Measurements from ENCODE around the gene TMEM101. TPM values are rescaled to one million over a fixed set of nuclear protein-coding genes. Genes with fewer than 3 reads are reported as not detected.
"Not testable (repeated sequence)": the region's sequence is repeated elsewhere in the genome, so short reads cannot be mapped to it uniquely, and the experiment has no call there.

Gene TMEM101
- total RNA-seq, 2 donors from 2014 or later: 16.1 to 17.5 TPM

GRCh38 chr17:44030482-44030881 is 15.7 kb upstream of the TMEM101 start:
- intact Hi-C loops (cut with DNase I): no loop called here
- ATAC-seq (no peak), DNase-seq (no peak)

- ATAC-seq: no peak
- no peak for DNase-seq
- intact Hi-C loops (cut with DNase I): no loop called here
Measured at GRCh38 chr17:44029736-44030135, 15.0 kb upstream of the TMEM101 start.

GRCh38 chr17:44024853-44025252 is 10.1 kb upstream of the TMEM101 start:
- ATAC-seq: no peak
- DNase-seq: no peak
- intact Hi-C loops (cut with DNase I): no loop called here

- DNase-seq (no peak), ATAC-seq (no peak)
- intact Hi-C loops (cut with DNase I): no loop called here
Measured at GRCh38 chr17:44024271-44024663, 9.5 kb upstream of the TMEM101 start.

DNA sequence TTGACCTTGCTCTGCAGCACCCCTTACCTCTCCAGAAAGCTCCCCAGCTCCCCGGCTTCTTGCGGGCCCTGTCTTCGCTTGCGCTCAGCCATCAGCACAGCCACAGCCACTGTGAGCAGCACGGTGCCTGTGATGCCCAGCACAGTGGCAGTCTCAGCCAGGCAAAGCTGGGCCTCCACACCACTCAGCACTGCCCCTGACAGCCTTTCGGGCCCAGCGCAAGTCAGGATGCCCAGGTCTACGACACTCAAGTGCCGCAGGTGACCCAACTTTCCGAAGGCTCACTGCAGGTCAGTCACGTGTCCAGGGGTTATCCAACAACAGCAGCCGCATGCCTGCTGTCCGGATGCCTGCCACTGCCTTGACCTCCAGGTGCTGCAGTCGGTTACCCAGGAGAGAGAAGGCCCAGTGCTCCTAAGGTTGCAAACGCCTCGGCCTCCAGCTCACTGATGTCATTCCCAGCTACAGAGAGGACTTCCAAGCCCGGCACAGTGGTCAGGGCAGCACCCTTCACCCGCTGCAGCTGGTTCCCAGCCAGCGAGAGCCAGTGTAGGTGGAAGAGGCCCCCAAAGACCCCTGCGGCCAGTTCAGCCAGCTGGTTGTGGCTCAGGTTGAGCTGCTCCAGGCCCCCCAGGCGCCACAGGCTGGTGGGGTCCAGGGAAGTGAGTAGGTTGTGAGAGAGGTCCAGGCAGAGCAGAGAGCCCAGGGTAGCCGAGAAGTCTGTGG is 8.9 kb upstream of the TMEM101 start:
- no peak for ATAC-seq
- intact Hi-C loops (cut with DNase I): no loop called here
- DNase-seq: no peak

DNA sequence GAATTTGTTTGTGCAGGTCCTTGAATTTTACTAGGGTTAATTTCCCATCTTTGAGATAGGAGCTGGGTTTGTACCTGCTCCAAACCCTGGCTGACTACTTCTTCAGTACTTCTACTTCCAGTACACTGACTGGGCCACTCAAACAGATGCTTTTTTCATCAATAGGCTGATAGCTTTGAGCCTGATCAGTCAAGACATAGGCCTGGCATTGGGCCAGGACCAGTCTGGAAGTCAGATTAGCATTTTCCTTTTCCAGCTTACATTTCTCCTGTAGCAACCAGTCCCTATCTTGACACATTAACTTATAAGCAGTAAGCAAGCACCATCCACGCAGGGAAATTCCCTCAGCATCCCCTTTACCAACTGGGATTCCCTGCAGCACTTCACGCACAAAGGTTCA is 7.5 kb upstream of the TMEM101 start:
- no peak for ATAC-seq
- no peak for DNase-seq
- intact Hi-C loops (cut with DNase I): no loop called here

DNA sequence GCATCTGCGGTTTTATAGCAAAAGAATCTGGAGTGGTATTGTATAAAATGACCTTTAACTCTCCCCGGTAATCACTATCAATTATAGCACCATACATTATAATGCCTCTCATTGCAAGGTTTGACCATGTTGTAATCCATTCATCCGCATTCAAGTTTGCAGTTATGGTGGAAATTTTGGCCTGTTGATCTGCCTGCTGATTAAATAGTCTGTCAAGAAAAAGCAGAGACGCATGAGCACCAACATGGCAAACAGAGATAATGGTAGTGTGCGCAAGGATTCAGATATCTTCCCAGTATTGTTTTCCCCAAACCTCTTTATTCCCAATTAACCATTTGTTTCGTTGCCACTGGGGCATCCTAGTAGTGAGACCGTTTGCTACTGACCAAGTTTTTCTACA is 6.5 kb upstream of the TMEM101 start:
- ATAC-seq; intact Hi-C loops (cut with DNase I); DNase-seq: not testable (repeated sequence)

DNA sequence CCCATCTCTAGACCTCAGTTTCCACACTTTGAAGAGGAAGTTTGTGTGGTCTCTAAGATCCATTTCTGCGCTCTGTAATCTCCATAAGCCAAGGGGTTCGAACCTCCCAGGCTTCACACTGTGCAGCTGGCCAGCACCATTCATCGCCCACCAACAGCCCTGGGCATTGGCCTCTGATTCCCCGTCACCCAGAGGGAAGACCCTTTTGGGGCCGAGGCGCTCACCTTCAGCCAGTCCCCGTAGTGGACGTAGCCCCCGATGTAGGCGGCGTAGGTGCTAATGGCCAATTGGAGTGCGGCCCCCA is 678 bp downstream of the TMEM101 start:
- intact Hi-C loops (cut with DNase I): loop anchor here in 1 of 2 donors (5.0 kb wide), 1 partner anchor 103 kb away; no protein-coding TSS in a partner anchor
- peak; percentile 6 to 28 for ATAC-seq
- no peak for DNase-seq

GRCh38 chr17:44012874-44013273 is 1.9 kb downstream of the TMEM101 start:
- no peak for DNase-seq
- intact Hi-C loops (cut with DNase I): loop anchor here in 1 of 2 donors (5.0 kb wide), 1 partner anchor 104 kb away; no protein-coding TSS in a partner anchor
- ATAC-seq: no peak

GRCh38 chr17:44012391-44012790 is 2.4 kb downstream of the TMEM101 start:
- ATAC-seq: no peak
- intact Hi-C loops (cut with DNase I): loop anchor here in 1 of 2 donors (5.0 kb wide), 1 partner anchor 105 kb away; no protein-coding TSS in a partner anchor

GRCh38 chr17:44011876-44012275 is 2.9 kb downstream of the TMEM101 start:
- intact Hi-C loops (cut with DNase I): loop anchor here in 1 of 2 donors (5.0 kb wide), 1 partner anchor 105 kb away; no protein-coding TSS in a partner anchor
- ATAC-seq: no peak
- DNase-seq: no peak

More at GRCh38 chr17:44012391-44012790, 2.4 kb downstream of the TMEM101 start:
- no peak for DNase-seq

DNA sequence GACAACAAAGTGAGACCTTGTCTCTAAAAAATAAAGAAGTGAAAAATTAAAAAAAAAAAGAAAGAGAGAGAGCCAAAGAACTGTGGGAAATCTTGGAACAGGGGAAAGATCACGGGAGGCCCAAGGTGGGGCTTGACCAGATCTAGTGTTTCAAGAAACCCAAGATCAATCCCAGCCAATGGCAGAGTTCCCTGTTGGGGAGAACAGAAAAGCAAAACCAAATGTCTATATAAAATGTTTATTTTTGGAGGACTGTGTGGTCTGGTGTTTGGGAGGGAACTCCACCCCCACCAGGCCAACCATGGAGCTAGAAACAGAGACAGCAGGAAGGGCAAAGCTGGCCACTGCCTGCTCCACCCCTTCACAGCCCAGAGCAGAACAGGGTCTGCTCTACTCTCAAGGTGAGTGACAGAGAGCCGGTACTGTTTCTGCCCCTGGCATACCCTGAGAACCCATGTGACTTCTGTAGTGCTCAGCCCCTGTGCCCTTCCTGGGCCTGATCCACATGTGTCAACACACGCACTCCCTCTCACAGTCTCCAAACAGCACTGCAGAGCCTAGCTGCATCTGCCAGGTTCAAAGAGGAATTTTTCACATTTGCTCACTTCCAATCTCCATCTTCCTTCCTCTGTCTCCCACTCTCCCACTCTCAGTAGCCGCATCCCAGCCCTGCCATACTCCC is 3.7 kb downstream of the TMEM101 start:
- intact Hi-C loops (cut with DNase I): loop anchor here in 1 of 2 donors (5.0 kb wide), 1 partner anchor 106 kb away; no protein-coding TSS in a partner anchor
- DNase-seq (no peak), ATAC-seq (no peak)

GRCh38 chr17:44008205-44008909 is 6.4 kb downstream of the TMEM101 start:
- no peak for ATAC-seq
- intact Hi-C loops (cut with DNase I): loop anchor here in 1 of 2 donors (5.0 kb wide), 1 partner anchor 34 kb away; no protein-coding TSS in a partner anchor
- DNase-seq: no peak

DNA sequence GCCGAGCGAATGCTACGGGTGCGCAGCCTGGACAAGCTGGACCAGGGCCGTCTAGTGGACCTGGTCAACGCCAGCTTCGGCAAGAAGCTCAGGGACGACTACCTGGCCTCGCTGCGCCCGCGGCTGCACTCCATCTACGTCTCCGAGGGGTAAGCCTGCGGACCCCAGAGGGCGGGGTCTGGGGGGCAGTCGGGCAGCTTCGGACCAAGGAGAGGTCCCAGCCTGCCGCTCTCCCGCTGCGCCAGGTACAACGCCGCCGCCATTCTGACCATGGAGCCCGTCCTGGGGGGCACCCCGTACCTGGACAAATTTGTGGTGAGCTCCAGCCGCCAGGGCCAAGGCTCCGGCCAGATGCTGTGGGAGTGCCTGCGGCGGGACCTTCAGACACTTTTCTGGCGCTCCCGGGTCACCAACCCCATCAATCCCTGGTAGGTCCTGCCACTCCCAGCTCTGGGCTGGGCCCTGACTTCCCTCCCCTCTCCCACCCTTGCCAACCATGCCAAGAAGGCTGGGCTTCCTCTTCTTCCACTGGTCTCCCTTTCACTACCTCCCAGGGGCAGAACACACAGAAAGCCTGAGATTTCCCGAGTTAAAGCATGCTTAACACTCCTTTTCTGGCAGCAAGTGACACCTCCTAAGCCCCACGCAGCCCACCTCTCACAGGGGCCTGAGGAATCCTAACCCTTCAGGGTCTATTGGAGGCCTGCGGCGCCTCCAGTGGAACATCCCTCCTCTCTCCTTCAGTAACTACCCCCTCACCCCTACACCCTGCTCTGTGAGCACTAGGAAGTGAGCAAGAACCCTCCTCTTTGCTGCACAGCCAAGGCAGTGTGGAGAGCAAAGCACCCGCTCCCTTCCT is 7.2 kb downstream of the TMEM101 start:
- intact Hi-C loops (cut with DNase I): loop anchor here in 1 of 2 donors (5.0 kb wide), 1 partner anchor 35 kb away; no protein-coding TSS in a partner anchor
- DNase-seq: peak; percentile 43
- peak; percentile 4 to 17 for ATAC-seq

DNA sequence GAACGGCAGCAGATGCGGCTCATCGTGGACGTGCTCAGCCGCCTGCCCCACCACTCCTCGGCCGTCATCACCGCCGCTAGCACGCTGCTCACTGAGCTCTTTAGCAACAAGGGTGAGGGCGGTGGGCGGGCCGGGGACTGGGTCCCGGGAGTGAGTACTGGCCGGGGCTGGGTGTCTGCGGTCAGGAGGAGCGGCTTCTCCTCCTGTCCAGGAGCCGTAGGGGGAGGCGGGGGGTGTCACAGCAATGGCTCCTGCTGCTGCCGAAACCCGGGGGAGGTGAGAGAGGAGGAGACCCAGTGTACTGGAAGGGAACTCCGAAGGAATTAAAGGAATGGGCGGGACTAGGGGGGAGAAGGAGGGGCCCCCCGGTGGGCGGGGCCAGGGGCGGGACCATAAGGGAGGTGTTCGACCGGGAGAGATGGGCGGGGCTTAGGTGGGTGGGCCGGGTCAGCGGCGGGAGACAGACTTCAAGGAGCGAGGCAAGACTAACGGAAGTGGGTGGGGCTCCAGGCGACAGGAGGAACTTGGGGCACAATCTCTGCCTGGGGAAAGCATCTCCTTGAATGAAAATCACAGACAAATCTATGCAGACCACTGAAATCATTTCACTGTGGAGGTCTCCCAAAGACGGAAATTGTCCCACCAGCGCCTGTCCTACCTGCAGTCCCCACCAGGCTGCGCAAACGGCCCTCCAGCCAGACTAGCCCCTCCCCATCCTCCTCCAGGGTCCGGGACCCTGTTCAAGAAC is 8.0 kb downstream of the TMEM101 start:
- intact Hi-C loops (cut with DNase I): loop anchor here in 1 of 2 donors (5.0 kb wide), 1 partner anchor 36 kb away; no protein-coding TSS in a partner anchor
- ATAC-seq (peak; percentile 93 to 95), DNase-seq (peak; percentile 99)

- ATAC-seq (peak; percentile 0 to 2), DNase-seq (no peak)
- intact Hi-C loops (cut with DNase I): loop anchor here in 1 of 2 donors (5.0 kb wide), 1 partner anchor 36 kb away; no protein-coding TSS in a partner anchor
Measured at GRCh38 chr17:44006272-44006597, 8.5 kb downstream of the TMEM101 start.

- intact Hi-C loops (cut with DNase I): loop anchor here in 1 of 2 donors (5.0 kb wide), 1 partner anchor 37 kb away; no protein-coding TSS in a partner anchor
- ATAC-seq (peak; percentile 8 to 19), DNase-seq (peak; percentile 40)
Measured at GRCh38 chr17:44005527-44006271, 9.1 kb downstream of the TMEM101 start.
